Measurements from ENCODE around the gene CHIT1.

The CHIT1 gene

GRCh38 chr1:203274603-203275381 lies 45.3 kb upstream of the CHIT1 start:
- TF ChIP-seq, protein P1, sequence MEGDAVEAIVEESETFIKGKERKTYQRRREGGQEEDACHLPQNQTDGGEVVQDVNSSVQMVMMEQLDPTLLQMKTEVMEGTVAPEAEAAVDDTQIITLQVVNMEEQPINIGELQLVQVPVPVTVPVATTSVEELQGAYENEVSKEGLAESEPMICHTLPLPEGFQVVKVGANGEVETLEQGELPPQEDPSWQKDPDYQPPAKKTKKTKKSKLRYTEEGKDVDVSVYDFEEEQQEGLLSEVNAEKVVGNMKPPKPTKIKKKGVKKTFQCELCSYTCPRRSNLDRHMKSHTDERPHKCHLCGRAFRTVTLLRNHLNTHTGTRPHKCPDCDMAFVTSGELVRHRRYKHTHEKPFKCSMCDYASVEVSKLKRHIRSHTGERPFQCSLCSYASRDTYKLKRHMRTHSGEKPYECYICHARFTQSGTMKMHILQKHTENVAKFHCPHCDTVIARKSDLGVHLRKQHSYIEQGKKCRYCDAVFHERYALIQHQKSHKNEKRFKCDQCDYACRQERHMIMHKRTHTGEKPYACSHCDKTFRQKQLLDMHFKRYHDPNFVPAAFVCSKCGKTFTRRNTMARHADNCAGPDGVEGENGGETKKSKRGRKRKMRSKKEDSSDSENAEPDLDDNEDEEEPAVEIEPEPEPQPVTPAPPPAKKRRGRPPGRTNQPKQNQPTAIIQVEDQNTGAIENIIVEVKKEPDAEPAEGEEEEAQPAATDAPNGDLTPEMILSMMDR (IDR thresholded peaks at IDR 0.05): no peak
- peak overlapping the region; percentile 40 for H3K4me3 ChIP-seq
- peak; percentile 92 for DNase-seq (ENCODE audit: low spot score)
- peak overlapping the region; percentile 74 to 92 for H3K27ac ChIP-seq

DNA sequence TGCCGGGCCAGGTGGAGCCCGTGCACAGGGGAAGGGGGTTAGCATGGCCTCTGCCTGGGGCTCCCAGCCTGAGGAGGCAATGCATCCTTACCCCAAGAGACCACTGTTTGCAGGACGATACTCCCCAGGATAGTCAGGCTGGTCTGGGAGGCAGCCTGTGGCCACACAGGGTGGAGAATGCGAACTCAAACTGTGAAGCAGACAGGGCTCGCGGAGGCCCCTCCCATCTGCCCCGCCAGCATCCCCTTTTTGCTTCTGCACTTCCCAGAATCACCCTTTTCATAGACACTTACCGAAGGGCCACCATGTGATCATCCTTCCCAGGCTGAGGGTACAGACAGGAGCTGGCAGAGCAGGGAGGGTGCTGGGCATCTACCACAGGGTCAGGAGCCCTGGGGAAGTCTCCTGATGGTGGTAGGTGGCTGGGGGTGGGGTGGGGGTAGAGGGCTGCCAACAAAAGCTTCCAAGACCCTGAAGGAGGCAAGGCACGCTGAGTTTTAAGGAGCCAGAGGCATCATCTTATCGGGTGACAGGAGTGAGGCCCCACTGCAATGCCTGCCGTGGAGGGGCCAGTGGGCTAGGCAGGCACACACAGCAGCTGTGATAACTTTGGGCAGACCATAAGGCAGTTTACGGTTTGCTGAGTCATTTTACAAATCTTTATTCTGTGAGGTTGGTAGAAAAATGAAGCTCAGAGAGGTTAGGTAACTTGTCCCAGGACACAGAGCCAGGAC lies 44.6 kb upstream of the CHIT1 start:
- peak overlapping the region; percentile 65 for H3K4me3 ChIP-seq
- peak overlapping the region; percentile 74 to 92 for H3K27ac ChIP-seq
- DNase-seq (ENCODE audit: low spot score): no peak
- TF ChIP-seq, protein P1 (IDR thresholded peaks at IDR 0.05): no peak

GRCh38 chr1:203273206-203273868 lies 43.9 kb upstream of the CHIT1 start:
- DNase-seq (ENCODE audit: low spot score): peak; percentile 94
- Histone ChIP-seq H3K4me3 (peak overlapping the region; percentile 65), H3K27ac (peak overlapping the region; percentile 74 to 92)
- TF ChIP-seq, protein P1 (IDR thresholded peaks at IDR 0.05): peak; percentile 99

GRCh38 chr1:203272633-203273205 lies 43.2 kb upstream of the CHIT1 start:
- H3K27ac ChIP-seq: peak overlapping the region; percentile 74 to 92
- TF ChIP-seq, protein P1 (IDR thresholded peaks at IDR 0.05): no peak
- peak overlapping the region; percentile 65 for H3K4me3 ChIP-seq
- no peak for DNase-seq (ENCODE audit: low spot score)

GRCh38 chr1:203271962-203272632 lies 42.6 kb upstream of the CHIT1 start:
- no peak overlapping the region for H3K4me3 ChIP-seq
- TF ChIP-seq, protein P1 (IDR thresholded peaks at IDR 0.05): no peak
- no peak overlapping the region for H3K27ac ChIP-seq
- peak; percentile 76 for DNase-seq (ENCODE audit: low spot score)

- Histone ChIP-seq H3K4me3 (no peak overlapping the region), H3K27ac (no peak overlapping the region)
- TF ChIP-seq, protein P1 (IDR thresholded peaks at IDR 0.05): no peak
- no peak for DNase-seq (ENCODE audit: low spot score)
Observed at GRCh38 chr1:203271018-203271743, 41.7 kb upstream of the CHIT1 start.
